ENCODE measurements around the gene NUDC.
A peak's percentile ranks its signal among the peaks of the same experiment; 100 is the strongest.

NUDC gene

GRCh38 chr1:26887125-26887524 lies 34.4 kb upstream of the NUDC start:
- TF ChIP-seq CTCF (conservative IDR thresholded peaks at IDR 0.05; ENCODE audit: low read depth, low read length) = peak; percentile 66

GRCh38 chr1:26888231-26888630 lies 33.3 kb upstream of the NUDC start:
- no peak for TF ChIP-seq CTCF (conservative IDR thresholded peaks at IDR 0.05; ENCODE audit: low read depth, low read length)
- H3K4me3 ChIP-seq (ENCODE audit: low read depth, low read length) = no peak overlapping the region
- no peak for DNase-seq (ENCODE audit: low read depth)

More at GRCh38 chr1:26887125-26887524, 34.4 kb upstream of the NUDC start:
- no peak overlapping the region for H3K4me3 ChIP-seq (ENCODE audit: low read depth, low read length)
- peak; percentile 73 for DNase-seq (ENCODE audit: low read depth)

- H3K4me3 ChIP-seq (ENCODE audit: low read depth, low read length) = peak within 1 kb of the TSS; percentile 89
- no peak for TF ChIP-seq CTCF (conservative IDR thresholded peaks at IDR 0.05; ENCODE audit: low read depth, low read length)
- peak; percentile 79 for DNase-seq (ENCODE audit: low read depth)
Measured at GRCh38 chr1:26889551-26890466, 31.7 kb upstream of the NUDC start, which contains the start of gene GPN2. GPN2 (minus strand) TSS chr1:26890283; CDS start chr1:26890096, 187 bp downstream.

GRCh38 chr1:26890467-26890796 lies 31.1 kb upstream of the NUDC start:
- no peak for TF ChIP-seq CTCF (conservative IDR thresholded peaks at IDR 0.05; ENCODE audit: low read depth, low read length)
- no peak for DNase-seq (ENCODE audit: low read depth)

GRCh38 chr1:26894263-26894662 lies 27.3 kb upstream of the NUDC start:
- TF ChIP-seq CTCF (conservative IDR thresholded peaks at IDR 0.05; ENCODE audit: low read depth, low read length) = no peak
- no peak for DNase-seq (ENCODE audit: low read depth)
- no peak overlapping the region for H3K4me3 ChIP-seq (ENCODE audit: low read depth, low read length)

More at GRCh38 chr1:26890467-26890796, 31.1 kb upstream of the NUDC start:
- H3K4me3 ChIP-seq (ENCODE audit: low read depth, low read length) = peak overlapping the region; percentile 89

- no peak for TF ChIP-seq CTCF (conservative IDR thresholded peaks at IDR 0.05; ENCODE audit: low read depth, low read length)
- no peak overlapping the region for H3K4me3 ChIP-seq (ENCODE audit: low read depth, low read length)
- no peak for DNase-seq (ENCODE audit: low read depth)
Measured at GRCh38 chr1:26897351-26897750, 24.2 kb upstream of the NUDC start.
